Dermis blood vessel endothelial cell (primary cell): ENCODE data around the gene PCYOX1L. TPM values are rescaled to one million over a fixed set of nuclear protein-coding genes. Genes with fewer than 3 reads are reported as not detected.

Experiments used
- DNase-seq: peaks from one replicate; pipeline ENCODE4 v3.0.0; 2010
- total RNA-seq: library from RNA; depleted of rRNA; stranded (reverse); fragments of >200 nt; gene quantifications from 2 replicates; pipeline ENCODE4 v1.2.3, GENCODE V29; 2014

PCYOX1L gene
- total RNA-seq = 14.8 and 16.5 TPM in 2 replicates

- DNase-seq = peak; percentile 96
These were observed at the start of gene PCYOX1L for GRCh38 chr5:149357370-149358293. PCYOX1L (plus strand) TSS chr5:149358046; CDS start chr5:149358069, 23 bp downstream.

DNA sequence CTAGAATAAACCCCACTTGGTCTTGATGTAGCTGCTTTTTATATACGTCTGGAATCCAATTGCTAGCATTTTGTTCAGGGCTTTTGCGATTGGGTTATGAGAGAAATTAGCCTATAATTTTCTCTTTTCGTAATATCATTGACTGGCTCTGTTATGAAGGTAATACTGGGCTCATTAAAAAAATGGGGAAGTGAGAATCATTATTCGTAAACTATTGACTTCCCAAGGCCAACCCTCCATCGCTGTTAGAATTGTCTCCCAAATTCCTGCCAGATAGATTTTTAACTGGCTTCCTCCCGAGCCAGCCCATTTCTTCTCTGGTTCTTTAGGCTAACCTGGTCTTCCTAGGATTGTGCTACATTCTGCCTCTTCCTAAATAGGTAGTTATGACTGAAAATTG is 48.5 kb upstream of the PCYOX1L start:
- DNase-seq = no peak

DNA sequence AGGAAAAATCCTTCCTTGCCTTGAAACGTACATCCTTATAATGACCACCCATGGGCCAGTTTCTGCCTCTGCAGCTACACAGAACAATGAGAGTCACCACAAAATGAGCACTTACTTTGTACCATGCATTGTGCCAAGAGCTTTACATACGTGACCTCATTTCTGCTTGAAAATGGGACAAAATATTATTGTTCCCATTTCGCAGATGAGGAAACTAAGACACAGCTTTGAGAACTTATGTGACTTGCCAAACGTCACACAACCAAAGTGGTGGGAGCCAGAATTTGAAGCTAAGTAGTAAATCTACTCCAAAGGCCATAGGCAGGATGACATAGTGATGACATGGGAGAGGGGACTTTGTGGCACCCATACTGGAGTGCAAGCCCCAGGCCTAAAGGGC is 47.4 kb upstream of the PCYOX1L start:
- peak; percentile 66 for DNase-seq

- DNase-seq = peak; percentile 95
These were observed 46.7 kb upstream of the PCYOX1L start for GRCh38 chr5:149310947-149311658.

DNA sequence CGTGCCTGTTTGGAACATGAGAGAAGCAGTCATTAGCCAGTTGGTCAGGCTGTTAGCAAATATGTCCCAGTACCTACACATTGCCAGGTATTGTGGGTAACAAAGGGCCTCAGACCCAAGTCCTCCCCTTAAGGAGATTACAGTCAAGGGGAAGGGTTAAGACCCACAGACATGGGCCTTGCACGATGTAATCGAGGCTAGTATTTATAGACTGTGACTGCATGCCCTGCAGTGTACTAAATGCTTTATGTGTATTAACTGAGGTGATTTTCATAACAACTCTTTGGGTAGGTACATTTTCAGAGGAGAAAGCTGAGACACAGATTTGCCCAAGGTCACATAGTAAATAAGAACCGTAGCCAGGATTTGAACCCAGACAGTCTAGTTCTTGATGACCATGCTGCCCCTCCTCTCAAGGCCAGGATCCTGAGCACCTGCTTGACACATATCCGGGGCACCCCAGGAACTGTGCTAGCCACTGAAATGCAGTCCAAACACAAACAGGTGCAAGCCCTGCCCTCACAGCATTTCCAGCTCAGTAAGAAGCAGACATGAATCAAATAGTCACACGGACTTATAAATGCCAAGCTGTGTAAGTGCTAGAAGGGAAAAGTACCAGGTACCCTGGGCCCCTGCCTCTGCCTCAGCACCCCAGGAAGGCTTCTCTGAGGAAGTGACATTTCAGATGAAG is 44.5 kb upstream of the PCYOX1L start:
- DNase-seq = no peak

DNA sequence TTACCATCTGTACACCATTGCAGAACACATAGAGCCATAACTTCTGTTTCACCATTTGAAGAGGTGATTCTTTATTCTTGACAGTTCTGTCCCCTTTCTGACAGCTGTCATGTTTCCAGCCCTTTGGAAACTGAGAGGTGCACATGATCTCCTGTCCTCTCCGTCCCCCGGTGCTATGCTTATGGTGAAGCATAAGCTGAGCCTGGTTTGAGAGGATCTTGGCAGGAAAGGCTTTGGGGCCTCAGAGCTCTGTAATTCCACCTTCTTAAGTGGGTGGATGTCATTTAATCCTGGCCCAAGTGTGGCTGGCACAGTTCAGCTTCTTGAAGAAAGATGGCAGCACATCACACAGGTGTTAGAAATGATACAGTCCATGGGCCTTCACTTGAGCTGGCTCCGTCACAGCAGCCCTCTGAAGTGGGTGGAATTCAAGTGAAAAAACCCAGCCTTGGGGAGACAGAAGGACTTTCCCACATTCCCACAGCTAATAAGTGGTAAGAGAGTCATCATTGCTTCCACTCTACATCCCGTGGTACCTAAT is 43.2 kb upstream of the PCYOX1L start:
- no peak for DNase-seq

- no peak for DNase-seq
These were observed 42.1 kb upstream of the PCYOX1L start for GRCh38 chr5:149315753-149316152.

DNA sequence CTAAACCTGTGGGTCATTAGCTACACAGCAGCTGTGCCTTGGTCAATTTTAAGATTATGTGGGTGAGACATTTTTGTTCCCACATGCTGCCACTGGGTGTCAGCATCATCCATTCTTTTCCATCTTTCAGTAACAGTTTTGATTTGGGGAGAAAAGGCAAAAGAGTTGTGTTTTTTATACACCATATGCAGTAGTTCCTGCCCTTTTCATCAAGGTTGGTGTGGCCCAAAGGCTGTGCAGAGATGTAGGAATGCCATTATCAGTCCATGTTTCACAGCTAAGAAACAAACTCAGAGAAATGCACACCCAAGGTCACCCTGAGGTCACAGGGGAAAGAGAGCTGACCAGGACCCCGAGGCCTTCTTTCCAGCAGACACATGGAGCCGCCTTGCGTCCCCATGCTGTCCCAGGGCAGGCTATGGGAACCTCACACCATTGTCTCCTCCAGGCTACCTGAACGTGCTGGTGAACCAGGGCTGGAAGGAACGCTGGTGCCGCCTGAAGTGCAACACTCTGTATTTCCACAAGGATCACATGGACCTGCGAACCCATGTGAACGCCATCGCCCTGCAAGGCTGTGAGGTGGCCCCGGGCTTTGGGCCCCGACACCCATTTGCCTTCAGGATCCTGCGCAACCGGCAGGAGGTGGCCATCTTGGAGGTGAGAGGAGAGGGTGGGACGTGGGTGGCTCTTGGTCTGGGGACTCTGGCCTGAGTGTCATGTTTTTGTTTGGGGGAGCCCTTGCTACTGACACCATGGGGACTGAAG is 40.4 kb upstream of the PCYOX1L start:
- DNase-seq = peak; percentile 75

DNA sequence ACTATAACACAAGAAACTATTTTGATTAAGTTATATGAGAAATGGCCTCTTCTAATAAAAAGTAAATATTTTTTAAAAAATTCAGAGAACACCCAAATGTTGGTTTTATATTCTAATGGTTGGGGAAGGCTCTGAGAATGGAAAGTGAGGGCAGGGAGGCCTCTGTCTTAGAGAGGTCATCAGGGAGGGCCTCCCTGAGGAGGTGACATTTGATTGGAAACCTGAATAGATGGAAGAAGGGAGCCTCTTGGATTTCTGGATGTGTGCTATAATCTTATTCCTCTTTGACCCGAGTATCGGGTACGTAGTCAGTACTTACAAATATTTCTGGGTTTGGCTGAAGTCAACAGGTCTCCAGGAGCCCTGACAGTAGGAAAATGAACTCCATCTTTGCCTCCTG is 38.7 kb upstream of the PCYOX1L start:
- DNase-seq = no peak

- DNase-seq = peak; percentile 95
These were observed 37.0 kb upstream of the PCYOX1L start for GRCh38 chr5:149320791-149321330.

DNA sequence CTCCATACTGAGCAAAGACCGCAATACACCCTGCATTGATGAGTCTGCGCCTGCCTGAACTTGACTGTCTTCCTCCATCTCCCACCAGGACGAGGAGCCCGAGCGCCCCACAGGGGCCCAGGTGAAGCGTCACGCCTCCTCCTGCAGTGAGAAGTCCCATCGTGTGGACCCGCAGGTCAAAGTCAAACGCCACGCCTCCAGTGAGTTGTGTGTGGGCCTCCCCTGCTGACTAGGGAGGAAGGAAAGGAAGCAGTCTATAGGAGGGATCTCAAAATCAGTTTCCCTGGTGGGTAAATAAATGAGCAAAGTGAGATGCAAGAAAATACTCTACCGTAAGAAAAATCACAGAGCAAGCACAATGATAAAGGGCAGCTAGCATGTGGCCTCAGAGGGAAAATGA is 35.3 kb upstream of the PCYOX1L start:
- DNase-seq = no peak

DNA sequence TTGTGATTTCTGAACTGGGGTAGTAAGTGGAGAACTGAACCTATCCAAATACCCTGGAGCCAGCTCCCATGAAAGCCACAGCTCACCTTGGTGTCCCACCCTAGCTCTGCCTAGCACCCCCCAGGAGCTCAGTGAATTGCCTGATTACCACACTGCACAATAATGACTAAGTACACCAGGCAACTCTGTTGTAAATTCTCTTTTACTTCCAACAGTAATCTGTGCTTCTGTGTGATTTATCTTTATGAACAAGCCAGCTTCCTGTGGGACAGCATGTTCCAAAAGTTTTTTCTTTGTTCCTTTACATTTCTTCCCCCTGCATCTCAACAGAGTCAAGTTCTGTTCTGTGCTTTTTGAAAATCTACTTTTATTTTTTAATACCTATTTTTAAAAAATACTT is 34.6 kb upstream of the PCYOX1L start:
- DNase-seq = peak; percentile 43

- DNase-seq = peak; percentile 49
These were observed 34.1 kb upstream of the PCYOX1L start for GRCh38 chr5:149323621-149324205.

GRCh38 chr5:149324641-149325040 is 33.2 kb upstream of the PCYOX1L start:
- no peak for DNase-seq

DNA sequence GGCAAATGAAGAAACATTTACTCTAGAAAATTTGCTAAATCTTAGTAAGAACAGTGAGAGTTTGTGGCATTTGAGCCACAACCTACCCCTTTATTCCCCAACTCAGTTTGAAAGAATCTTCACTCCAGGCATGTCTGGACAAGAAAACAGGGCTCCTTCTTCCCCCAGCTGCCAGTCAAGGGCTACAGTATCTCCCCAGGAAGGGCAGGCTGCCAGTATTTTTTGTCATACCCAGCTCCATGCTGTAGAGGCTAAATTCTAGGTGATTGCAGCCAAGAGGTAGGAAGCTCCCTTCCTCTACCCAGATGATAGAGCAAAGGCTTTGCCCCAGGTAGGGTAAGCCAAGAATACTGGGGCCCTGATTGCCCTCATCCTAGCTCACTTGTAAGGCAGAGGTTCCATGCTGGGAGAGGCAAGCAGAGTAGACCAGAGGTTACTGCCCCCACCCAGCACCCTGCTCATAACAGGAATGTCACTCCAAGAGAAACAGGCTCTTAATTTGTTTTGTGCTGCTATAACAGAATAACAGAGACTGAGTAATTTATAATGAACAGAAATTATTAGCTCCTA is 32.6 kb upstream of the PCYOX1L start:
- no peak for DNase-seq

GRCh38 chr5:149325894-149326293 is 32.0 kb upstream of the PCYOX1L start:
- no peak for DNase-seq

- peak; percentile 35 for DNase-seq
These were observed 31.2 kb upstream of the PCYOX1L start for GRCh38 chr5:149326611-149327010.

GRCh38 chr5:149328177-149328576 is 29.7 kb upstream of the PCYOX1L start:
- DNase-seq = no peak

DNA sequence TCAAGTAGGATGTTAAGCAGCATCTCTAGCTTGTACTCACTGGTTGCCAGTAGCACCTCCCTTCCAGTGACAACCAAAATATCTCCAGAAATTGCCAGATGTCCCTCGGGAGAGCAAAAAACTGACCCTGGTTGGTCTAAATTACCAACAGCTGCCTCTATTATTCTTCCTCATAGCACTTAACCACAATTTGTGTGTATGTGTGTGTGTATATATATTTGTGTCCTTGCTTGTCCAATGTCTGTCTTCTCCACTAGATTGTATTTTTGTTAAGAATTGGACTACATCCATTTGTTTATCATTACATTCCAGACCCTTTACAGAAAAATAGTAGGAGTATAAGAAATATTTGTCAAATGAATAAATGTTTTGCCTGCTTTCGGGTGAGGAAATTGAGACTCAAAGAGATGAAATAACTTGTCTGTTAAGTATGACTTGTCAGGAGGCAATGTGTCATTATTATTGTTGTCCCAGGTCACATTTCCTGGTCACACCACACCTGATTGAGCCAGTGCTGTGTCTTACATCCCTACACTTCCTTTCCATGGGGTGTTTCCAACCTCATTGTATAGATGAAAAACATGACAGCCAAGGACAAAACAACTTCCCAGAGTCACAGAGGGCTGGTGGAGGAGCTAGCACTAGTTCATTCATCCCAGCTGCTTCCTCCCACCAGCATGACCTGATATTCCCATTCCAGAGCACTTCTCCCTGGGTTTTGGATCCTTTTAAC is 24.0 kb upstream of the PCYOX1L start:
- DNase-seq = peak; percentile 86

DNA sequence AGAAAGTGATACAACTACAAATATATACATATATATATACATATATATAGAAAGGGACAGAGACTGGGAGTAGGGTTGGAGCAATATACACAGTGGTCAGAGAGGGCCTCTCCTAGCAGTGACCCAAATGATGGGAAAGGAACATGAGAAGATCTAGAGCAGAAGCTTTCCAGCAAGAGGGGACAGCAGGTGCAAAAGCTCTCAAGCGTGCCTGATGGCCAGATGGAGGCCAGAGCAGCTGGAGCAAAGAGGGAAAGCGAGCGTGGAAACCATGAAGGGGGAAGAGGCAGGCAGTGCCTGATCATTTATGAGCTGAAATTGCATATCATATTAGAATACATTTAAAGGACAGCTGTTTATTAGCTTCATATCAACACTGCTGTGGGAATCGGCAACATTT is 20.1 kb upstream of the PCYOX1L start:
- DNase-seq = no peak
